Epithelial cell of proximal tubule (primary cell): ENCODE results near the gene TTC21B. TPM values are rescaled to one million over a fixed set of nuclear protein-coding genes. Genes with fewer than 3 reads are reported as not detected.

Source experiments
- DNase-seq: peaks from one replicate; pipeline ENCODE4 v3.0.0-alpha.2; 2011; ENCODE audit warnings: low read depth
- H3K4me3 ChIP-seq: 2 replicates; pipeline ENCODE4 v1.5.1; 2011; ENCODE audit warnings: low read depth, mild to moderate bottlenecking, low read length
- CTCF ChIP-seq: conservative IDR thresholded peaks from 2 replicates; pipeline ENCODE4 v1.5.1; 2012; ENCODE audit warnings: low read depth, mild to moderate bottlenecking, low read length
- total RNA-seq: library from RNA; depleted of rRNA; stranded (reverse); fragments of >200 nt; gene quantifications from 2 replicates; pipeline ENCODE4 v1.2.3, GENCODE V29; 2015

Gene TTC21B
- total RNA-seq, 1 donor from 2014 or later, result 9.1 TPM

GRCh38 chr2:165953306-165953654, 296 bp downstream of the TTC21B start:
- no peak for TF ChIP-seq CTCF
- no peak for DNase-seq
- H3K4me3 ChIP-seq, result peak overlapping the region; percentile 75

GRCh38 chr2:165952741-165953211, 800 bp downstream of the TTC21B start:
- peak; percentile 13 for DNase-seq
- TF ChIP-seq CTCF, result no peak
- peak overlapping the region; percentile 75 for H3K4me3 ChIP-seq

GRCh38 chr2:165952085-165952484, 1.5 kb downstream of the TTC21B start:
- no peak for TF ChIP-seq CTCF
- peak overlapping the region; percentile 75 for H3K4me3 ChIP-seq
- DNase-seq, result no peak

- DNase-seq, result no peak
- TF ChIP-seq CTCF, result no peak
- H3K4me3 ChIP-seq, result no peak overlapping the region
Observed at GRCh38 chr2:165950438-165950837, 3.1 kb downstream of the TTC21B start.

- TF ChIP-seq CTCF, result no peak
Observed at GRCh38 chr2:165941827-165942226, 11.7 kb downstream of the TTC21B start.

GRCh38 chr2:165938237-165938636, 15.3 kb downstream of the TTC21B start:
- no peak overlapping the region for H3K4me3 ChIP-seq
- no peak for DNase-seq
- no peak for TF ChIP-seq CTCF

More at GRCh38 chr2:165941827-165942226, 11.7 kb downstream of the TTC21B start:
- H3K4me3 ChIP-seq, result no peak overlapping the region
- no peak for DNase-seq

GRCh38 chr2:165933211-165933910, 20.2 kb downstream of the TTC21B start:
- DNase-seq, result peak; percentile 7
- no peak overlapping the region for H3K4me3 ChIP-seq
- no peak for TF ChIP-seq CTCF
